Stomach (tissue), 9 donors: Measurements from ENCODE around the gene TSFM. TPM values are rescaled to one million over a fixed set of nuclear protein-coding genes. Genes with fewer than 3 reads are reported as not detected.
A peak's percentile ranks its signal among the peaks of the same experiment; 100 is the strongest.

Source experiments
- DNase-seq, 2 donors: peaks; one replicate each; pipeline versions ENCODE4 v3.0.0 to v3.0.0-alpha.2; 2013 to 2019
- H3K27ac ChIP-seq, 5 donors: fragments of 200-600 bp in 4 of 5; sonication (generic) in 4 of 5; one replicate each; pipeline ENCODE4 v1.5.1; 2013 to 2019; ENCODE audit warnings: mild to moderate bottlenecking in 1 of 5, moderate library complexity in 1 of 5
- H3K27me3 ChIP-seq, 3 donors: fragments of 200-600 bp; sonication (generic); one replicate each; pipeline ENCODE4 v1.5.1; 2017 to 2019; ENCODE audit warnings: mixed run types in 1 of 3
- H3K36me3 ChIP-seq, 4 donors: fragments of 200-600 bp; sonication (generic); 1 replicate in 3 of 4; 2 replicates in 1 of 4; pipeline ENCODE4 v1.5.1; 2016 to 2019
- H3K4me1 ChIP-seq, 4 donors: fragments of 200-600 bp; sonication (generic); one replicate each; pipeline ENCODE4 v1.5.1; 2016 to 2019
- H3K4me3 ChIP-seq, 4 donors: fragments of 200-600 bp; sonication (generic) in 3 of 4; one replicate each; pipeline ENCODE4 v1.5.1; 2016 to 2019; ENCODE audit warnings: mild to moderate bottlenecking in 1 of 4
- H3K9me3 ChIP-seq, 4 donors: fragments of 200-600 bp; sonication (generic); one replicate each; pipeline ENCODE4 v1.5.1; 2016 to 2019
- EP300 ChIP-seq: sonication (generic); formaldehyde crosslinking; IDR thresholded peaks from one replicate; pipeline ENCODE4 v1.6.1; 2017; ENCODE audit warnings: antibody characterized with exemption
- POLR2A ChIP-seq, 4 donors: fragments of 450-650 bp; IDR thresholded peaks; one replicate each; pipeline ENCODE4 v1.6.1; 2016; ENCODE audit warnings: antibody characterized with exemption in 4 of 4, control low read depth in 2 of 4, mild to moderate bottlenecking in 1 of 4, moderate library complexity in 1 of 4
- POLR2AphosphoS5 ChIP-seq, 3 donors: sonication (generic); formaldehyde crosslinking; IDR thresholded peaks; one replicate each; pipeline ENCODE4 v1.6.1; 2016; ENCODE audit warnings: antibody characterized with exemption in 3 of 3
- WGBS, 5 donors: extraction: QIAGEN DNeasy Blood & Tissue Kit in 3 of 5; methylation state at CpG; one replicate each; pipeline versions ENCODE4 v1.1.5 to v1.1.7; 2013 to 2018; 5-methylcytosine and 5-hydroxymethylcytosine counted together
- intact Hi-C: fragments of 100-400 bp; cut with DNase I; formaldehyde crosslinking; loops from one replicate; pipeline ENCODE4 v1.15.1; 2023; ENCODE audit warnings: low total_unique reads
- polyA plus RNA-seq, 3 donors: library from polyadenylated mRNA; stranded (reverse); fragments of 200-250 nt; gene quantifications; one replicate each; pipeline ENCODE4 v1.2.3, GENCODE V29; 2013
- total RNA-seq, 5 donors: library from RNA; depleted of rRNA; stranded (reverse); fragments of >200 nt; gene quantifications; one replicate each; pipeline versions ENCODE4 v1.1.0 to v1.2.3, GENCODE V29; 2014 to 2016
- TF ChIP-seq, protein P1 (sequence below), 7 experiments: fragments of 450-650 bp in 4 of 7; fragments of 200-600 bp in 3 of 7; sonication (generic) in 3 of 7; IDR thresholded peaks; one replicate each; pipeline ENCODE4 v1.5.1; 2016 to 2019; ENCODE audit warnings: antibody characterized with exemption in 7 of 7, control low read depth in 2 of 7, mild to moderate bottlenecking in 1 of 7
- donor health status: healthy with polysubstance abuse.
- donor health status: Bipolar disorder and iron deficiency.
- donor health status: healthy.

Gene TSFM
- total and polyA plus RNA-seq, 8 donors: 2.3 to 39.3 (median 13.5) TPM

DNA sequence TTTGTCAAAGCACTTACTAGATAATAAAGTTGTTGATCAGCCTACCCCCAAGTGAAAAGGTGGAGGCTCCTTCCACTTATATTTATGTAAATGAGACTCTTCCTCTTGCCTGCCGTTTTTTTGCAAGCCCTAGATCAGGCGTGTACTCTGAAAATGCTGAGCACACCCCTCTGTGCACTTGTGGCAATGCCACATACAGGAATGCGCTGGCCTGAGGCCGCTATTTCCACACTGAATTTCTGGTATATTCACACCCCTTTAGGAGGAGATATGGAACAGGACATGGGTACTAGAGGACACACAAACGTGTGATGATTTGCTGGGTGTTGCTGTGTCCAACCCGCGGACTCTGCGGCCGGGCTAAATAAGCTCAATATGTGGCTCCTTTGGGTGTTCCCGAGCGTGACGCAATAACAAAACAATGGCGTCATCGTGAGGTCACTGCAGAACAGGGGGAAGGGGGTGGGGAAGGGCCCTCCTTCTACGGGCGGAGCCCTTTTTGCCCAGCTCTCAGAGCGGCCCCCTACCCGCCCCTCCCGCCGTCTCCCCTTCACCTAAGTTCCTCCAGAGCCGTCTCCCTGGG is 38.3 kb upstream of the TSFM start:
- H3K27me3 ChIP-seq: peaks cover 0 to 42% (median 13%) of the 10 kb centered on the region in 3 donors
- peak overlapping the region; percentile 63 to 86 (median 73) for H3K4me3 ChIP-seq
- WGBS, 5 donors: 7 to 14% (median 9%) methylated on average over 19 to 21 of the region's 21 CpGs
- peaks cover 25 to 32% (median 30%) of the 10 kb centered on the region in 4 donors for H3K36me3 ChIP-seq
- H3K4me1 ChIP-seq: peaks cover 11 to 36% (median 20%) of the 10 kb centered on the region in 4 donors
- no peaks in the 10 kb centered on the region for H3K9me3 ChIP-seq
- peak overlapping the region; percentile 87 to 97 (median 95) for H3K27ac ChIP-seq
- peak; percentile 66 for TF ChIP-seq EP300
- TF ChIP-seq POLR2A (IDR thresholded peaks at IDR 0.05): no peak
- TF ChIP-seq, protein P1, sequence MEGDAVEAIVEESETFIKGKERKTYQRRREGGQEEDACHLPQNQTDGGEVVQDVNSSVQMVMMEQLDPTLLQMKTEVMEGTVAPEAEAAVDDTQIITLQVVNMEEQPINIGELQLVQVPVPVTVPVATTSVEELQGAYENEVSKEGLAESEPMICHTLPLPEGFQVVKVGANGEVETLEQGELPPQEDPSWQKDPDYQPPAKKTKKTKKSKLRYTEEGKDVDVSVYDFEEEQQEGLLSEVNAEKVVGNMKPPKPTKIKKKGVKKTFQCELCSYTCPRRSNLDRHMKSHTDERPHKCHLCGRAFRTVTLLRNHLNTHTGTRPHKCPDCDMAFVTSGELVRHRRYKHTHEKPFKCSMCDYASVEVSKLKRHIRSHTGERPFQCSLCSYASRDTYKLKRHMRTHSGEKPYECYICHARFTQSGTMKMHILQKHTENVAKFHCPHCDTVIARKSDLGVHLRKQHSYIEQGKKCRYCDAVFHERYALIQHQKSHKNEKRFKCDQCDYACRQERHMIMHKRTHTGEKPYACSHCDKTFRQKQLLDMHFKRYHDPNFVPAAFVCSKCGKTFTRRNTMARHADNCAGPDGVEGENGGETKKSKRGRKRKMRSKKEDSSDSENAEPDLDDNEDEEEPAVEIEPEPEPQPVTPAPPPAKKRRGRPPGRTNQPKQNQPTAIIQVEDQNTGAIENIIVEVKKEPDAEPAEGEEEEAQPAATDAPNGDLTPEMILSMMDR (IDR thresholded peaks at IDR 0.05): no peak
- no peak for TF ChIP-seq POLR2AphosphoS5 (IDR thresholded peaks at IDR 0.05)
- DNase-seq: peak; percentile 73 to 92
- intact Hi-C loops: no loop called here

DNA sequence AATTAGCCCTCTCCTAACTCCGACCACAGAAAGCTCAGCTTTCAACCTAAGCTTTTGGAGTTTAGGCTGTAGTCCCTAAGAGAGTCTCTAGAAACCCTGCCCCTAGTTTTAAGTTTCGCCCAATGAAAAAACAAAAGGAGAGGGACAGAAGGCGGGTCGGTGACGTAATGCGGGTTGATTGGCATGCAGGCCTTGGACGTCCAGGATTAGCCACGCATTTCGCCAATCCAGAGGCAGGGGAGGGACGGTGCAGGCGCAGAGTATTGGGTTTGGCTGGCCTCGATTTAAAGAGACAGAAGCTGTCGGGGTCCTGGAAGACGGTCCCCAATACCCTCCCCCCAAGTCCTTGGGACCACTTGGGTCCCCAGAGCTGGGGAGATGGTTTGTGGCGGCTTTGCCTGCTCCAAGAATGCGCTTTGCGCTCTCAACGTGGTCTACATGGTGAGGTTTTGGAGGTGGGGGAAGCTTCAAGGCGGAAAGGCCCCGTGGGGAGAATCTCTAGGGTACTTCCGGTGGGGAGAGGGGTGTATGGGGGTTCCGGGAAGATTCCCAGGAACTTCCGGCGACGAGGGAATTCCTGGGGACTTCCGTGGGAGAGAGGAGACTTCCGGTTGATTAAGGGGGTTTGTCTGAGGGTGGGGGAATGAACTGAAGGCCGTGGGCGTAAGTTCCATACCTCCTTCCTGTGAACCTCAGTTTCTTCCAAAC is 37.7 kb upstream of the TSFM start, which contains the start of gene TSPAN31:
Gene TSPAN31 (plus strand): TSS at position 263 of the 708 bp plus-strand sequence. CDS start 116 bp downstream, at position 379.
- intact Hi-C loops: no loop called here
- Histone ChIP-seq H3K4me3 (peak within 1 kb of the TSS; percentile 63 to 86 (median 73)), H3K27ac (peak within 1 kb of the TSS; percentile 94 to 97 (median 95)), H3K27me3 (peaks cover 0 to 36% (median 6%) of the 10 kb centered on the region in 3 donors), H3K9me3 (no peaks in the 10 kb centered on the region), H3K36me3 (peaks cover 25 to 39% (median 37%) of the 10 kb centered on the region in 4 donors), H3K4me1 (peaks cover 10 to 33% (median 18%) of the 10 kb centered on the region in 4 donors)
- 0 to 1% (median 0%) methylated on average over 29 of the region's 29 CpGs for WGBS, 5 donors
- DNase-seq: peak; percentile 98 to 99
- TF ChIP-seq POLR2AphosphoS5 (IDR thresholded peaks at IDR 0.05): peak; percentile 77 to 81 (median 79)
- TF ChIP-seq, protein P1 (IDR thresholded peaks at IDR 0.05): peak in 1 of 7 experiments; percentile 3
- TF ChIP-seq EP300: no peak
- TF ChIP-seq POLR2A (IDR thresholded peaks at IDR 0.05): peak in 1 of 4 donors; percentile 37

DNA sequence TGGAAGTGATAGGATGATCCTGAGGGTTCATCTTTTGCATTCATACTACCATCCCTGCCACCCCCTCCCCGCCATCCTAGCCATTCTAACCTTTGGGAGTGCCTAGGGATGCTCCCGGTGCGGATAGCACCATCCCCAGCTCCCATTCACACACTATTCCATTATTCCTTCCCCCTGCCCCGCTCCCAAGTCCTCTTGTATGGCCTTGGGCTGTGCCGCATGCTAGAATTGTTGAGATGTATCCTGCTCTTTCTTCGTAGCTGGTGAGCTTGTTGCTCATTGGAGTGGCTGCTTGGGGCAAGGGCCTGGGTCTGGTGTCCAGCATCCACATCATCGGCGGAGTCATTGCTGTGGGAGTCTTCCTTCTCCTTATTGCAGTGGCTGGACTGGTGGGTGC is 37.1 kb upstream of the TSFM start:
- peak overlapping the region; percentile 94 to 97 (median 95) for H3K27ac ChIP-seq
- DNase-seq: no peak
- H3K27me3 ChIP-seq: peaks cover 0 to 30% (median under 1%) of the 10 kb centered on the region in 3 donors
- H3K9me3 ChIP-seq: no peaks in the 10 kb centered on the region
- WGBS, 5 donors: 41 to 54% (median 43%) methylated on average over 8 of the region's 8 CpGs
- TF ChIP-seq, protein P1 (IDR thresholded peaks at IDR 0.05): no peak
- TF ChIP-seq POLR2A (IDR thresholded peaks at IDR 0.05): no peak
- no peak for TF ChIP-seq POLR2AphosphoS5 (IDR thresholded peaks at IDR 0.05)
- TF ChIP-seq EP300: no peak
- peaks cover 10 to 31% (median 20%) of the 10 kb centered on the region in 4 donors for H3K4me1 ChIP-seq
- peak overlapping the region; percentile 63 to 86 (median 73) for H3K4me3 ChIP-seq
- intact Hi-C loops: no loop called here
- H3K36me3 ChIP-seq: peaks cover 25 to 44% (median 42%) of the 10 kb centered on the region in 4 donors

DNA sequence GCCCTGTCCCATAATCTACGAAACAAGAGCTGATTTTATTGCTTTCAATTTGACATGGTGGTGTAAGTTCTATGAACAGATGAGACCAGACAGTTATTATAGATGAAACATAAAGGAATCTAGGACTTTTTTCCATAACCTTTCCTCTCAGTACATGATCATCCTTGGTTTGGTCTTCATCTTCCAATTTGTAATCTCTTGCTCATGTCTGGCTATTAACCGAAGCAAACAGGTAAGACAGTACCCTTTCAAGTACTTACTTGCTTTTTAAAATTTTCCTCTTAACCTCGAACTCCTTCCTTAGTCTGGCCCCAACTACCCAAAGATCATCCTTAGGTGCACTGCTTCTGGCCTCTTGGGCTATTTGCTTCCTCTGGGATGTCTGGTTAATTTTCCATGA is 36.6 kb upstream of the TSFM start:
- Histone ChIP-seq H3K4me1 (peaks cover 15 to 31% (median 24%) of the 10 kb centered on the region in 4 donors), H3K36me3 (peaks cover 25 to 49% (median 46%) of the 10 kb centered on the region in 4 donors), H3K9me3 (no peaks in the 10 kb centered on the region), H3K27me3 (peaks cover 0 to 25% (median 0%) of the 10 kb centered on the region in 3 donors), H3K4me3 (peak overlapping the region in 2 of 4 donors; percentile 63 to 70), H3K27ac (peak overlapping the region in 4 of 5 donors; percentile 95 to 97 (median 96))
- TF ChIP-seq EP300 (no peak), POLR2A (IDR thresholded peaks at IDR 0.05) (no peak), POLR2AphosphoS5 (IDR thresholded peaks at IDR 0.05) (no peak)
- WGBS, 5 donors: 86 to 91% (median 90%) methylated on average over 3 of the region's 3 CpGs
- intact Hi-C loops: no loop called here
- no peak for DNase-seq
